CD4-positive, alpha-beta T cell treated with Interleukin-15 for 4 hours (primary cell): ENCODE results near the gene AMOTL1.
"Not testable (repeated sequence)": the region's sequence is repeated elsewhere in the genome, so short reads cannot be mapped to it uniquely, and the experiment has no call there.

Experiments
- DNase-seq: peaks from one replicate; pipeline ENCODE4 v3.0.0-alpha.2; 2020; ENCODE audit warnings: low spot score

AMOTL1 gene

DNA sequence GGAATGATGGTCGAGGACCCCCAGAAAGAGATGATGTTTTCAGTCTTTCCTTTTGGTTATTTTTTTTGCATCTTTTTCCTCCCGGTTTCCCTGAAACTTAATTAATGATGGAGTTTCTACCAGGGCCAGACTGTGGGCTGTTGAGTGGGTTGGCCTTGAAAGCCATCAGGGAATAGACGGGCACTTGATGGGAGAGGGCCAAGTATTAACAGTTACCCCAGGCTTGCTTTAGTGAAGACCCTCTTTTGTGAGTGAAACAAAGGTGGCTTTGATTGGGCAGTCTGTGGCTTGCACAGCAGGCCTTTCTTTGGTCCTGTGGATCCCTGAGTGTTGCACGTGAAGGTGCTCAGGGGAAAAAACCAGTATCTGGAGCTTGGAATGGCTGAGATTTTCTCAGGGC lies 56.9 kb downstream of the AMOTL1 start:
- DNase-seq = no peak

DNA sequence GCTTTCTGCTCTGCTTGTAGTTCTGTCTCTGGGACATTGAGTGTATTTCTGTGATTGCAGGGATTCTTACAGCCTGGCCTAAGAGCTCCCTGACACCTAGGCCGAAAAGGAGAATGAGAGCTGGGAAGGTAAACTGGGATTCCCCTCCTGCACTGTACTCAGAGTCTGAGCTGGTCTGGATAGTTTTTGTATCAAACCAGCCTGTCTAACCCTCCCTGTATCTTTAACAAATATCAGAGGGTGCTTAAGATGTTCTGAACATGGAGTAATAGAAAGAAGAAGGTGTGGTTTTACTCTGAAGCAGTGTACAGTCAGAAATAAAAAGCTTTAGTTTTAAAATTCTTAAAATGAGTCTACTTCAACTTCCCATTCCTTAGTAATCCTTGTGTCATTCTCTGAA lies 57.3 kb downstream of the AMOTL1 start:
- no peak for DNase-seq

DNA sequence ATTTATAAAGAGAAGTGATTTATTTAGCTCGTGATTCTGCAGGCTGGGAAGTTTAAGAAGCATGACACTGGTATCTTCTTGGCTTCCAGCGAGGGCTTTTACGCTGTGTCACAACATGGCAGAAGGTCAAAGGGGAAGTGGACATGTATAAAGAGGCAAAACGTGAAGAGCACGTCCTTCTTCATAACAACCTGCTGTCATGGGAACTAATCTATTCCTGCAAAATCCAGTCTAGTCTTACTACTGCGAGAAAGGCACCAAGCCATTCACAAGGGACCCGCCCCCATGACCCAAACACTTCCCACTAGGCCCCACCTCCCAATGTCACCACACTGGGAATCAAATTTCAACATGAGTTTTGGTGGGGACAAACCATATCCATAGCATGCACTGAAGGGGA lies 58.3 kb downstream of the AMOTL1 start:
- no peak for DNase-seq

DNA sequence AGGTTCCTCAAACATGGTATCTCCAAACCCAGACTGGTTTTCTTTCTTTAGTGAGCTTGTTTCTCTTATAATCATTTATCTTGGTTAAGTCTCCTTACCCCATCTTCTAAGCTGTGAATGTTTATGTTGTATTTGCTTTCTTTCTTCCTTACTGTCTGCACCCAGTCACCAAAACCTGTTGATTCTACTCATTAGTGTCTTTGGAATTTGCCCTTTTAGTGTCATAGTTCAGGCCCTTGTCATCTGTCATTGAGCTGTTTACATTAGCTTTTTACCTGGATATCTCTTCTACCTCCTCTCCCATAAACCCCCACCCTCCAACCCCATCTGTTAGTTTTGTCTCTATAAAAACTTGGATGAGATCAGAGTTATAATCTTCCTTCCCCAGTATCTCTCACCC lies 59.9 kb downstream of the AMOTL1 start:
- DNase-seq = no peak

DNA sequence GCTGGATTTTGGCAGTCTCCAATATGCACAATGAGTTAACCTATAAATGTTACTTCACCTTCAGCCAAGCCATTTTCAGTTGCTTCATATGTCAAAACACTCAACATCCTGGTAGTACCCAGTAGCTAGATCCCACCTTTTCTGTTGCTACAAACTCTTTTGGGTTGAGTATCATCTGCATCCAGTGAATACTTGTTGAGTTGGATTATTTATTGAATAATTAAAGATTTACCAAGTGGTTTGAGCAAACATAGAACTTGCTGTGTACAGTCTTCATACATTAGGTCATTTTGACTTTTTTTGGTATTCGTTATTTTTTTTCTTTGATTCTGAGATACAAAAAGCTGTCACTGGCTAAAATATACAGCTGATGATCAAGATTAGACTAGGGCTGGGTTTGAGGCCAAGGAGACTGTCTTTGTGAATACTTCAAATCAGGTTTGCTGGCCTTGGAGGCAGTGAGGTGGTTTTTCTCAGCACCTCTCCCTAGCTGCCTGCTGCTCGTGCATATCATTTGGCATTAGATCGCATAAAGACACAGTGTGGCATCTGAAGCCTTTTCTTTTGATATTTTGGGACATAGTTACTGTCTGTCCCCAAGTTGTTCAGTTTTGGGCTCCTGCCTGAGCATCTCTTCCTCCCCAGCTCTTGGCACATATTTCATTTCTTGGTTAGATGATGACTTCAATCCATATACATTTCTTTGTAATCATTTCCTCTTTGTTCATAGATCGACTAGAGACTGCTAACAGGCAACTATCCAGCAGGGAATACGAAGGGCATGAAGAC lies 62.8 kb downstream of the AMOTL1 start:
- DNase-seq = no peak

DNA sequence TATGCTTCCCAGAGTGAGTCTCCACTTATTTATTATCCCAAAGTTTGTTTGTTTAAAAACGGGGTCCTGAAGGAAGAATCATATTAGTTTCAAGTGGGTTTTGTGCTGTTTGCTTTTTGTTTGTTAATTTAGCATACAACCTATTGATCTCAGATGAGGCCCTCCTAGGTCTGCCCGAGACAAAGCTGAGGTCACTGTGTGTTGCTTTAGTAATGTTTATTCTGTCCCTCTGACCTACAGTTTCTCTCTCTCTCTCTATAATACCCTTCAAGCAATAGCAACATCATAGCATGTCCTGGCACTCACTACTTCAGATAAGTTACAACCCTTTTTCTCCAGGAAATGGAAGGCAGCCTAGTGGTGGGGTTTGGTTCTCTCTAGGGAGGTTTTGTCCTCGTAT lies 63.4 kb downstream of the AMOTL1 start:
- DNase-seq = no peak

DNA sequence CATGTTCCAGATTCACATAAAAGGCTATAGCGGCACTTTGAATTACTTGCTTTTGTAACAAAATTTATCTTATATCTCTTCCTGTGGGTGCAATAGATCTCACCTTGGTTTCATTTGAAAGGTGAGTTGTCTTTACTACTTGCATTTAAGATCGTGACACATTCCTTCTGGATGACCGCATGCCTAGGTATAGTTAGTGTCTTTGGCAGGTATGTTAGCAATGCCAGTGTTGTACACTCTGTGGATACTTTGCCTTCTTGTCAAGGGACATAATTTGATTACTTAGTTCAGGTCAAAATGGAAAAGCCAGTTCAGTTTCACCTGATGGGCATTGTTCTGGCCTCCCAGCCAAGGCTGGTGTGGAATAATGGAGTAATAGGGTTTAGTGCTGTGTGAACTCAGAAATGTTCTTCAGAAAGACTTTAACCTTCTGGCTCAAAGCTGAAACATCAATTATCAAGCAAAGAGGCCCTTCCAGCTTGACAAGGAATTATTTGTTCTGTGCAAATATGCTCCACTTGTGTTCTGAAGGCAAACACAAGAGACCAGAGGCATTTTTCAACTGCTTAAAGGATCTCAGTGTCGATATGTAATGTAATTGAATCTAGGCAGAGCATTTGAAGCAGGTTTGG lies 64.6 kb downstream of the AMOTL1 start:
- no peak for DNase-seq

DNA sequence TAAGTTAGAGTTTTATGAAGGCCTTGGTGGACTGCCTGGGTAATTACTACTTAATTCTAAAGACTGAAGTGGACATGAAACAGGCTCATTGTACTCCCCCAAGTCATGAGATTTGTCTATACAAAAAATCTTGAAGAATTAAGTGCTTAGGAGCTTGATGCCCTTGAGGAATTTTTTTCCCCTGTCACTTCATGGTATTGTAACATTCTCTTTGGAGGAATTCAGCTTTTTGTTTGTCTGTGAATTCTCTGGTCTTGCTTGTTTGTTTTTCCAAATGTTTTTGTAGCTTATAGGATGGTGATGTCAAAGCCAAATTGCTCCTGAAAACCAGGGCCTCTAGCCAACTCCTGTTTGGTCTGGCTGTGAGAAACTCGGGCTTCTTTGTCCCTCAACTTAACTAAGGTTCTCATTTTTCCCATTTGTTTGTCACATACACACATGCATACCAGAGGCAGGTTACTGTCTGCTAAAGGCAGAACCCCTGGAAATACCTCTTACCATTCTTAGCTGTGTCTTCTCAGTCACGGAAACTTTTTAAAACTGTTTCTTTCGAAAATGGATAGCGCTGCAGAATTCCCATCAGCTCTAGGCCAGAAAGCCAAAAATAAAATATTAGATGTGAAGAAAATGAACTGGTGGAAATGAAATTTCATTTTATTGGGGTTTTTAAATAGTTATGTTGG lies 66.9 kb downstream of the AMOTL1 start:
- DNase-seq = no peak

DNA sequence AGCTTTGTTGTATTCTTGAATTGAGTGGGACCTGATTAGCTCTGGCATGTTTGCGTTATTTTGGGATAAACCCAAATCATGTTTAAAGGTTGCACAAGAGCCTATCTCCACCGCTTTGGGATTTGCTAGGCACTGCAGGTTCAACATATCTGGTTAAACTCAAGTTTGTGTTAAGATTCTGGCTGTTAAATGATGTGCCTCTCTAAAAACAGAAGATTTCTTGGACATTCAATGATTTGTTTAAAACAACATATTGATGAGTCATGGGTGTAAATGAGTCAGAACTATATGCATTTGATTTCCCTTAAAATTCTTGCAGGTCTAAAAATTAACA lies 67.4 kb downstream of the AMOTL1 start:
- DNase-seq = no peak

DNA sequence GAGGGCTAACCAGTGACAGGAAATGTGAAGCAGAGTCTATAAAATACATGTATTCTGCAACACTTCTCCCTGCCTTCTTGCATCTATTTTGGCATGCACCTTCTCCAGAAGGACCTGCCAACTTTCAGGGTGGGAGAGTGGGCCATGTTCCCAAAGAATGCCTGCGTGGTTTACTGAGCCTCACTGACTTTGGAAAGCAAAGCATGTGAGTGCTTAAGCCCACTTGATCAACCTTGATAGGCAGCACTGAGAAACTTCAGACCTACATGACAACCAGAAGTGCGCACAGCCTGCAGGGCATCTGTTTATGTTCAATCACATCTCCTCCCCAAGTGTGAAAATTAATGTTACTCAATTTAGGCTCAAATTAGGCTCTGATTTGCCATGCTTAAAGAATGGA lies 69.2 kb downstream of the AMOTL1 start:
- no peak for DNase-seq

DNA sequence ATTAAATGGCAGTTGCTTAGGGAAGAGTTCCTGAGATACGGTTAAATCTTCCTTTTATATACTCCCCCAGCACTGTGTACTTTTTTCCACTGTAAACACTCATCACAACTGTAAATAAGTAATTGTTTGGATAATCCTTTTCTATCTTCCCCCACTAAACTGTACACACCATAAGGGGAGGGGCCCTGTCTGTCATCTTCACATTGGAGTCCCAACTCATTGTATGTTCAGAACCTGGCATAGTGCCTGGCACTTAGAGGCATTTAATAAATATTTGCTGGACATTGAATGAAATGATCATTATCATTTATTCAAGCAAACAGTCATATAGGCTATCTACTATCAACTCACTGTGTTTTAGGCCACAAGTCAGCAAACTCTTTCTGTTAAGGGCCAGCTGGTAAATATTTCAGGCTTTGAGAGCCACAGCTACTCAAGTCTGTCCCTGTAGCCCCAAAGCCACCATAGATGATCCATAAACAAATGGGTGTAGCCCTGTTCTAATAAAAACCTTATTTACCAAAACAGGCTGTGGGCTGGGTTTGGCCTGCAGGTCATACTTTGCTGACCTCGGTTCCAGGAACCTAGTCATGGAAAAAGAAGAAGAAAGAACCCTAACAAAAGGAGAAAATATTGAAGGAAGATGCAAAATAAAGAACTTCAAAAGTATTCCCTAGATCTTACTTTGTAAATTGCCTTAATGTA lies 70.0 kb downstream of the AMOTL1 start:
- DNase-seq = no peak

DNA sequence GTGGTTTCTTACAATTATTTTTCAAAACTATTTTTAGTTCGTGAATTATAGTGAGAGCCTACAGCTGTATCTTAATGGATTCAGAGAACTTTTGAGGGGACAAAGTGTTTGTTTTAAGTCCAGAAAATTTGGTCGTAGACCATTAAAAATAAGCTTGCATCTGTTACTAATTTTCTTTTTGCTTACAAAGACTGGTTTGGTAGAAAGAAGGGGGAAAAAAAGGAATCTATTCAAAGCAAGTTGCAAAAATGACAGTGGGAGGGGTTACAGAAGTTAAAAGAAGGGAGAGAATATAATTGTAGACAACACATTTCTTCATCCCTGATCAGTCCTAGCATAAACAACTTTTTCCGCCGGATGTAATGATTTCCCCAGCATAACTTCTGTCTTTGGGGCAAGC lies 72.1 kb downstream of the AMOTL1 start:
- DNase-seq = no peak

DNA sequence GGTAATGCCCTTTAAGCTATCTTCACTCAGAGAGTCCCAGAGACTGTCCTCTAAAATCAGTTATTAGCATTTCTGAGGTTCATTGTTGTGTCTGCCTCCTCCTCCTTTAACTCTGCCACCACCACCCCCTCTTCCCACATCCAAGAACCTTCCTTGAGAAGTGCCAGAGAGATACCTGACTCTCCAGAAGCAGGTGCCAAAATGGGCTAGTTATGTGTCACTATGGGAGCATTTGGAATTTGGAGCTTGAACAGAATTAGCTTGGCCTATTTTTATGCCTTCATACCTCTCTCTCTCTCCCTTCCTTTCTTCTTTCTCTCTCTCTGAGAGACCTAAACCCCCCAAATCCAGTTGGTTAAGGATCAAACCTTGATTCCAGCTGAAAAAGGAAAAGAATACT lies 75.9 kb downstream of the AMOTL1 start:
- DNase-seq = no peak

DNA sequence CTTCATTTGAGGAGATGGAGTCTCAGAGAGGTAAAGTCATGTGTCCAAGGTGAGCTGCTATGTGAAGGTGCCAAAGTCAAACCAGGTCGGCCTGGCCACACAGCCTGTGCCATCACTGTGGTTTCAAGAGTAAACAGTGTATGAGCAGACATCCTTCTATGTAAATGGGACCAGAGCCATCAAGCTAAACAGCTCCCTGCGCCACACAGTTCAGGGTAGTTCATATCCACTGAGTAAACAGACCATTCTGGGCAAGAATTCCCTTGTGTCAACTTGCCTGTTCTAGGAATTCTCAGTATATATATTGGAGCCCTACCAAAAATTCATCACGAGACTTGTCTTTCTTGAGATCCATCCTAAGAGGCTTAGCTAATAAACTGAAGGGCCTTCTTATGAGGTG lies 77.5 kb downstream of the AMOTL1 start:
- DNase-seq = no peak

DNA sequence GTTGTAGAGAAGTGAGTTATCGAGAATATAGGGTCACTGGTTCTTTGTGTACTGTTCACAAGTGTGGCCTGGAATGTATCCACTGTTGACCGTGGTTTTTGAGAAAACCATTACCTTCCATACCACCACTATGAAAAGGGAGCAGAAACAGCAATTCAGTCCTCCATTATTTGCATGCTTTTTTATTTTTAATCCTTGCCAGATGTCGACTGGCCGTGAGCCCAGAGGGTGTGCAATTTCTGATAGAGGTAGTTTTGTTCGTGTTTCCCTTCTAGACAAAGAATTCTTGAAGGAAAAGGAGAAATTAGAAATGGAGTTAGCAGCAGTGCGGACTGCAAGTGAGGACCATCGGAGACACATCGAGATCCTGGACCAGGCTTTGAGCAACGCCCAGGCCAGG lies 81.7 kb downstream of the AMOTL1 start:
- DNase-seq = no peak

DNA sequence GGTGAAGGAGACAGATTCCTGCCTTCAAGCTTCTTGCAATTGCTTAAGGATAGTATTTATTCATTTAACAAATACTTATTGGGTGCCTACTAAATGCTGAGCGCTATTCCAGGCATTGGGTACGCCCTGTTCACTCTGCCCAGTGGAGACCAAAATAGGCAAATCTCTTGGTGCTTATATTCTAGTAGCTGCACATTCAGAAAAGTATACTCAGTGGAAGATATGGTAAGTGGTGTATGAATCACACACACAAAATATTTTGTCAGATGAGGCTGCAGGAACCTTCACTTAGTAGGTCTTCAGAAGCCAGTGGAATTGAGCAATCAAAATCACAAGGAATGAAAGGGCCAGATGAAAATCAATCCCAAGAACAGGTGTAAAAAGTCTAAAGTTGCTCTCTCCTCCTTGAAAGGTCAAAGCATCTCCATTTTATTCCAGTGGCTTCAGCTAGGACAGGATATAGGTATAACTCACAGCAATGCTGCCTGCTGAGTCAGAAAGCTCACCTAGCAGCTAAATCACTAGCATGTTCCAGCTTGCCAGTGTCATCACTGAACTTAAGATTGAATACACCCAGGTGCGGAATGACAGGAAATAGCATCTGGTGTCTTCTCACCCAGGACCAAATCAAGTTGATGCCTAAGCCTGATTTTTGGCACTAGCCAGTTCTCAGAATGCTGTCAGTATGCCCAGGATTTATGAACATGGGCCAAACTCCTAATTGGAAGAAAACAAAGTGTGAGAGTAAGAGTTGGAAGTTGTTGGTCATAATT lies 83.9 kb downstream of the AMOTL1 start:
- DNase-seq = no peak

DNA sequence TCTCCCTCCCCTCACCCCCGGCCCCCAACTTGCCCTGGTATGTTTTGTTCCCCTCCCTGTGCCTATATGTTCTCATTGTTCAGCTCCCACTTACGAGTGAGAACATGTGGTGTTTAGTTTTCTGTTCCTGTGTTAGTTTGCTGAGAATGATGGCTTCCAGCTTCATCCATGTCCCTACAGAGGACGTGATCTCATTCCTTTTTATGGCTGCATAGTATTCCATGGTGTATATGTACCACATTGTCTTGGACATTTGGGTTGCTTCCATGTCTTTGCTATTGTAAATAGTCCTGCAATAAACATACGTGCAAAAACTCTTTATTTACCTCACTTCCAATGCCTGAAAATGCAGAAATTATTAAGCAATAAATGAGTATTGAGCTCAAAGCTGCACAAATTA lies 85.1 kb downstream of the AMOTL1 start:
- not testable (repeated sequence) for DNase-seq

DNA sequence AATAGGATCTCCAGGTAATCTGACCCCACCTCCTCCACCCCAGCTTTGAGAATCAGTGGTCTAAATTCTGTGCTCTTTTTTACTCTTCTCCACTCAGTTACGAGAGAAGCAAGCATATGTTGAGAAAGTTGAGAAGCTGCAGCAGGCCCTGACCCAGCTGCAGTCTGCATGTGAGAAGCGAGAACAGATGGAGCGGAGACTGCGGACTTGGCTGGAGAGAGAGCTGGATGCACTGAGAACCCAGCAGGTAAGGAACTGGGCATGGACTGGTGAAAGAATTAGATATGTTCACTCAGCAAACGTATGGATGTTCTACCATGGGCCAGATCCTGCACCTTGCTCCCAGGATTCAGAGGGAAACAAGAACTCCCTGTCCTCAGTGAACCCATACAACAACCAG lies 85.7 kb downstream of the AMOTL1 start:
- DNase-seq = no peak

DNA sequence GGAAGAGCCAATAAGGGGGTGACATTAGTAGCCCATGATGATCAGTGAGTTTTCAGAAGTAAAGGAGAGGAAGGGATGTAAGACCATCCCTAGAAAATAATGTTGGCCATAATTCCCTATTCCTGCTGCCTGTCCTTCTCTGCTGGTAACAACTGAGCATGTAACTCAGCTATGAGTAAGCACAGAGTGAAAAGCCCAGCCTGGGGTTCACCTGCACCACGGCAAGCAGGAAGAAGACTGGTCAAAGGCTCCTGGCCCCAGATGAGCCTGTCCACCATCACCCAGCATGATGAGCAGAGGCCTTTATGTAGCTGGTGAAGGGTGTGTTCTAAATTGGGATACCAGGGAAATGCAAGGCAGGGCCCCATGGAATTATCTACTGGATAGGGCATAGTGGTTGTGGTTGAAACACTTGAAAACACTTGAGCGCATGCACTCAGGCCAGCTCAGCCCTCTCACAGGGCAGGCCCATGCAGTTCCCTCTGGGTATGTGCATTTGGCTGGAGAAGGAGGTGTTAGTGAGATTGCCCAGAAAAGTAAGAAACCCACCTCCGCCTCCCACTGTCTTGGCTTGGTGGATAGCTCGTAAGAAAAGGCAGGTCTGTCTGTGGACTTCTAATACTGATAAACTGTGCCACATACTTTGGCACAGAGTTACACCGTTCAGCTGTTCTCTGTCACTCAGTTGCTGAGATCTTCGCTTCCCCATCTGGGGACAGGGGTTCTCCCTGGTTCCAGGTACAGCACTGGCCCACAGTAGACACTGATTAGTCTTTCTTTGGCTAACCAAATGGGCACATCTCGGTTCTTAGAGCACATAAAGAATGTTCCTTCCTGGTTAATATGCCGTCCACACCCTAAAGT lies 86.8 kb downstream of the AMOTL1 start:
- DNase-seq = no peak

DNA sequence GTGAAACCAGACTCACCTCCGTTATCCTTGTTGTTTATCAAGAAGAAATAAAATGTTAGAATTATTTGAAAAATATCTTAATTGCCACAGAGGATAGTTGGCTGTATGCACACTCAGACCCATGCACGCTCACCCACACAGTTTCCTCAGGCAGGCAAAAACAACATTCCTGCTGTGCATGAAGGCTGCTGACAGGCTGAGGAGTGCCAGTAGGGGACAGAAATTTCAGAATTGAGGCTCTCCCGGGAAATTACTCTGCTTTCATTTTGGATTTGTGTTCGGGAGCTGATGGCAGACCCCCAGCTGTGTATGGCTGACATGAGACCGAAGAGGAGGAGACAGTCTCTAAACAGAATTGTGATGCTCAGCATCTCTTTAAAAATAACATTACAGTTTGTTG lies 87.5 kb downstream of the AMOTL1 start:
- DNase-seq = no peak

DNA sequence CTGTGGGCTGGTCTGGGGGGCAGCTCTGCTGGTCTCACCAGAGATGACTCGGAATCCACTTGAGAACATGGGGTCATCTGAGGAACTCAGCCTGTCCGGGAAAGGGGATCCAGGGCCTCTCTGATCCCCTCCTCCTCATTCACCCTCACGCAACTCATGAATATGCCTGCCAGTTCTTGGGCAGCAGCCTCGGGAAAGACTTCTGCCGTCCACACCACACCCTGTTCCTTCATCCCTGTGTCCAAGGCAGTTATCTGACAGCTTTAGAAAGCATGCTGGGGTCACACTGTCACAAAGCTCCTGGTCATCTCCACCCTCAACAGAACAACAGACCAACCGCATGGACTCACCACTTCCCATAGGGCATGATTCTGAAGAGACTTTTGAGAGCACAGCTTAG lies 88.3 kb downstream of the AMOTL1 start:
- no peak for DNase-seq
